22Rv1 (cell line): ENCODE measurements around the gene DDR1.

Experiments used
- CTCF ChIP-seq: fragments of 450-650 bp; IDR thresholded peaks from 2 replicates; pipeline ENCODE4 v1.5.1; 2017; ENCODE audit warnings: mild to moderate bottlenecking
- ZFX ChIP-seq: fragments of 450-650 bp; IDR thresholded peaks from 2 replicates; pipeline ENCODE4 v1.6.1; 2017; ENCODE audit warnings: antibody characterized with exemption, borderline replicate concordance

- TF ChIP-seq CTCF (no peak), ZFX (no peak)
These were observed 10.1 kb downstream of the DDR1 start for GRCh38 chr6:30894381-30894780.
